ENCODE results near the gene KANSL1.
"Not testable (repeated sequence)": the region's sequence is repeated elsewhere in the genome, so short reads cannot be mapped to it uniquely, and the experiment has no call there.

The KANSL1 gene

GRCh38 chr17:46036491-46036890 lies 156.7 kb downstream of the KANSL1 start:
- DNase-seq (ENCODE audit: low read depth): no peak

GRCh38 chr17:46035112-46035818 lies 158.0 kb downstream of the KANSL1 start:
- no peak for DNase-seq (ENCODE audit: low read depth)

- DNase-seq (ENCODE audit: low read depth): no peak
Observed at GRCh38 chr17:46033392-46033791, 159.8 kb downstream of the KANSL1 start.

- DNase-seq (ENCODE audit: low read depth): no peak
Observed at GRCh38 chr17:46032909-46033308, 160.3 kb downstream of the KANSL1 start.

- no peak for DNase-seq (ENCODE audit: low read depth)
Observed at GRCh38 chr17:46031920-46032319, 161.3 kb downstream of the KANSL1 start.

- no peak for DNase-seq (ENCODE audit: low read depth)
Observed at GRCh38 chr17:46031440-46031839, 161.8 kb downstream of the KANSL1 start.

- no peak for DNase-seq (ENCODE audit: low read depth)
Observed at GRCh38 chr17:46030752-46031151, 162.5 kb downstream of the KANSL1 start.

- no peak for DNase-seq (ENCODE audit: low read depth)
Observed at GRCh38 chr17:46029627-46030026, 163.6 kb downstream of the KANSL1 start.

- no peak for DNase-seq (ENCODE audit: low read depth)
Observed at GRCh38 chr17:46028981-46029565, 164.2 kb downstream of the KANSL1 start.

- DNase-seq (ENCODE audit: low read depth): no peak
Observed at GRCh38 chr17:46028374-46028773, 164.9 kb downstream of the KANSL1 start.

GRCh38 chr17:46027976-46028325 lies 165.3 kb downstream of the KANSL1 start:
- DNase-seq (ENCODE audit: low read depth): no peak

- no peak for DNase-seq (ENCODE audit: low read depth)
Observed at GRCh38 chr17:46027048-46027975, 165.9 kb downstream of the KANSL1 start.

- DNase-seq (ENCODE audit: low read depth): no peak
Observed at GRCh38 chr17:46026166-46027047, 166.8 kb downstream of the KANSL1 start.

- no peak for DNase-seq (ENCODE audit: low read depth)
Observed at GRCh38 chr17:46025510-46026165, 167.6 kb downstream of the KANSL1 start.

- DNase-seq (ENCODE audit: low read depth): no peak
Observed at GRCh38 chr17:46025060-46025459, 168.2 kb downstream of the KANSL1 start.

- no peak for DNase-seq (ENCODE audit: low read depth)
Observed at GRCh38 chr17:46024590-46024989, 168.6 kb downstream of the KANSL1 start.

GRCh38 chr17:46023783-46024388 lies 169.3 kb downstream of the KANSL1 start:
- DNase-seq (ENCODE audit: low read depth): no peak

- DNase-seq (ENCODE audit: low read depth): not testable (repeated sequence)
Observed at GRCh38 chr17:46023366-46023765, 169.9 kb downstream of the KANSL1 start.

- no peak for DNase-seq (ENCODE audit: low read depth)
Observed at GRCh38 chr17:46020998-46021397, 172.2 kb downstream of the KANSL1 start.

GRCh38 chr17:46020023-46020761 lies 173.0 kb downstream of the KANSL1 start:
- DNase-seq (ENCODE audit: low read depth): peak; percentile 26

Measured in stimulated activated CD8-positive, alpha-beta memory T cell treated with anti-CD3 and anti-CD28 coated beads, Interleukin-15, amount 100 ng/mL, for 1 hour (primary cell).